BE2C (cell line): ENCODE measurements around the gene MGLL.
"Not testable (repeated sequence)": the region's sequence is repeated elsewhere in the genome, so short reads cannot be mapped to it uniquely, and the experiment has no call there.

ENCODE experiments used
- DNase-seq: peaks from one replicate; pipeline ENCODE4 v3.0.0-alpha.2; 2020
- H3K27me3 ChIP-seq: fragments of 250-450 bp; sonication (Bioruptor Pico); 2 replicates; pipeline ENCODE4 v1.5.1; 2020; ENCODE audit warnings: mild to moderate bottlenecking
- H3K36me3 ChIP-seq: fragments of 250-450 bp; sonication (Bioruptor Pico); 2 replicates; pipeline ENCODE4 v1.5.1; 2020; ENCODE audit warnings: mild to moderate bottlenecking
- H3K4me1 ChIP-seq: fragments of 250-450 bp; sonication (Bioruptor Pico); 2 replicates; pipeline ENCODE4 v1.5.1; 2020
- H3K4me3 ChIP-seq: 2 replicates; pipeline ENCODE4 v1.5.1; 2011; ENCODE audit warnings: low read depth, low read length
- H3K9me3 ChIP-seq: fragments of 250-450 bp; sonication (Bioruptor Pico); 2 replicates; pipeline ENCODE4 v1.5.1; 2020
- CTCF ChIP-seq: IDR thresholded peaks from 2 replicates; pipeline ENCODE4 v1.5.1; 2012; ENCODE audit warnings: mild to moderate bottlenecking, low read depth, low read length

MGLL gene

GRCh38 chr3:127684871-127685707 lies 137.2 kb downstream of the MGLL start:
- H3K27me3 ChIP-seq, result no peaks in the 10 kb centered on the region
- no peaks in the 10 kb centered on the region for H3K9me3 ChIP-seq
- DNase-seq, result peak; percentile 3
- H3K4me3 ChIP-seq, result no peak overlapping the region
- no peaks in the 10 kb centered on the region for H3K36me3 ChIP-seq
- TF ChIP-seq CTCF, result no peak
- H3K4me1 ChIP-seq, result no peaks in the 10 kb centered on the region

GRCh38 chr3:127682561-127682960 lies 139.8 kb downstream of the MGLL start:
- no peaks in the 10 kb centered on the region for H3K36me3 ChIP-seq
- H3K4me1 ChIP-seq, result no peaks in the 10 kb centered on the region
- DNase-seq, result peak; percentile 5
- H3K9me3 ChIP-seq, result no peaks in the 10 kb centered on the region
- no peak for TF ChIP-seq CTCF
- no peaks in the 10 kb centered on the region for H3K27me3 ChIP-seq
- H3K4me3 ChIP-seq, result no peak overlapping the region

GRCh38 chr3:127682175-127682554 lies 140.2 kb downstream of the MGLL start:
- H3K4me3 ChIP-seq, H3K36me3 ChIP-seq, H3K27me3 ChIP-seq, DNase-seq, H3K9me3 ChIP-seq, H3K4me1 ChIP-seq: not testable (repeated sequence)

- no peak for TF ChIP-seq CTCF
- Histone ChIP-seq H3K36me3 (no peaks in the 10 kb centered on the region), H3K9me3 (no peaks in the 10 kb centered on the region), H3K4me1 (no peaks in the 10 kb centered on the region), H3K27me3 (no peaks in the 10 kb centered on the region), H3K4me3 (no peak overlapping the region)
- no peak for DNase-seq
Observed at GRCh38 chr3:127680798-127681221, 141.5 kb downstream of the MGLL start.

- Histone ChIP-seq H3K36me3 (no peaks in the 10 kb centered on the region), H3K27me3 (no peaks in the 10 kb centered on the region), H3K4me1 (no peaks in the 10 kb centered on the region), H3K9me3 (no peaks in the 10 kb centered on the region), H3K4me3 (no peak overlapping the region)
- DNase-seq, result no peak
- no peak for TF ChIP-seq CTCF
Observed at GRCh38 chr3:127680146-127680661, 142.1 kb downstream of the MGLL start.

- H3K27me3 ChIP-seq, result no peaks in the 10 kb centered on the region
Observed at GRCh38 chr3:127679534-127680145, 142.7 kb downstream of the MGLL start.

More at GRCh38 chr3:127679534-127680145, 142.7 kb downstream of the MGLL start:
- Histone ChIP-seq H3K9me3 (no peaks in the 10 kb centered on the region), H3K4me1 (no peaks in the 10 kb centered on the region), H3K4me3 (no peak overlapping the region), H3K36me3 (no peaks in the 10 kb centered on the region)
- DNase-seq, result no peak
- no peak for TF ChIP-seq CTCF
